ENCODE measurements around the gene TNFRSF25.
"Not testable (repeated sequence)": the region's sequence is repeated elsewhere in the genome, so short reads cannot be mapped to it uniquely, and the experiment has no call there.

Gene TNFRSF25

DNA sequence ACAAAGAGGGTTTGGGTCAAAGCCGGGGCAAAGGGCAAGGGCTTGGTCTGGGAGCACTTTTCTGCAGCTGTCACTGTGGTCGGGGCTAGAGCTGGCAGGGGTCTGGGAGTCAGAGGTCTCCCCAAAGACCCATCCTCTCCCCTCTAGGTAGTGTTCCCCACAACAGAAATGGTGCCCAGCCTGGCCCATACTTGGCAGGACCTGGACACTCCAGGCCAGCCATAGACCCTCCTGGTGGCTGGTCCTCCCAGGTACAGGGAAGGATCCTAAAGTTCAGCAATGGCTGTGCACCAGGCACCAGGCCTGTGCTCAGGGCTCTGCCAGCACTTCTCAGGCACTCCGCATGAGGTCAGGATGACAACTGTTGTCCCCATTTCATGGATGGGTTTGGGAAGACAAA is 30.4 kb downstream of the TNFRSF25 start:
- DNase-seq (ENCODE audit: low read depth): no peak

GRCh38 chr1:6435129-6435528 is 30.8 kb downstream of the TNFRSF25 start:
- no peak for DNase-seq (ENCODE audit: low read depth)

DNA sequence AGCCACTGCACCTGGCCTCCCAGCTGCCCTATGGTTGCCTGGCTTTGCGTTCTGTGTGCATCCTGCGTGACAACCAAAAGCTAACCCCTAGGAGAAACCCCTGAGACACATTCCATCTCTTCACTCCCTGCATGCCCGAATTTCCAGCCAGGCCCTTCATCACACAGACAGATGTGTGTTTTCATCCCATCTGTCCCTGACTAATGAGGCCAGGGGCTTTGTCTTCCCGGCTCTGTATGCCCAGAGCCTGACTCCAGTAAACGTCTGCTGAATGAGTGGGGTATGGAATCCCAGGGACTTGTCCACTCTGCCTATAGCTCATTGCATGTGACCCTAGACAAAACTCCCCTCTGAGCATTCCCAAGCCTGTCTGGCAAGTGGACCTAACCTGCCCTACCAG is 31.8 kb downstream of the TNFRSF25 start:
- DNase-seq (ENCODE audit: low read depth): no peak

DNA sequence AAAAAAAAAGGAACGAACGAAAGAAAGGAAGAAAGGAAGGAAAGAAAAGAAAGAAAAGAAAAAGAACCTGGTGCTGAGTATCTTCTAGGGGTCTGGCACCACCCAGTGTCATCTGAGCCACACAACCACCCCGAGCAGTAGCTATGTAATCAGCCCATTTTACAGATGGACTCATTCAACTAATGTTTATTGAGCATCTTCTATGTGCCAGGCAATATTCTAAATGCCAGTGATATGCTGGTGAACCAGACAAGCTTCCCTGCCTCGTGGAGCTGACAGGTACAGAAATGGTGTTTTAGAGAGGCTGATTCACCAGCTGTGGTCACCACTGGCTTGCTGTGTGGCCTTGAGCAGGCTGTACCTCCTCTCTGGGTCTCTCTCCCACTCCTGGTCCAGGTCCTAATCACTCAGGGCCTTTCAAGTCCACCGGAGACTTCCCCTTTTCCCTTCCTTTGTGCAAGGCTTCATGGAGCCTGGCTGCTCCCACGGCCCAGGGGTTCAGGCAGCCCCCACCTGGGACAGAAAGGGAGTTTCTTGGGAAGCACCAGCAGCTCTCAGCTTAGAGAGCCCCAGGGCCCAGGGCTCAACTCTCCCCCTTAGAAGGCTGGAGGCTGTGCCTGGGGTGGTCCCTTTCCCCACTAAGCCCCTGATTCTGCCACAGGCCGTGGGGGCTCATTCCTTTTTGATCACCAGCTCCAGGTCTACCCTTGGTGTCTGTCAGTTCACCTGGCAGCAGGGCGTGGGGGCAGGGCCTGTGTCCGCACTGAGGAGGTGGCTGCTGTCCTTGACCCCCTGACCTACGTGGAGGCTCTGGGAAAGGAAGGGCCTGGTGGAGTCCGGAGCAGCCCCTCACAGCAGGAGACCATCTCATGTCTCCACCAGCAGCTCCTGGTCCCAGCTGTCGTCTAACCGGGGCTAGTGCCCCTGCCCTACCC is 34.1 kb downstream of the TNFRSF25 start:
- DNase-seq (ENCODE audit: low read depth): not testable (repeated sequence)

DNA sequence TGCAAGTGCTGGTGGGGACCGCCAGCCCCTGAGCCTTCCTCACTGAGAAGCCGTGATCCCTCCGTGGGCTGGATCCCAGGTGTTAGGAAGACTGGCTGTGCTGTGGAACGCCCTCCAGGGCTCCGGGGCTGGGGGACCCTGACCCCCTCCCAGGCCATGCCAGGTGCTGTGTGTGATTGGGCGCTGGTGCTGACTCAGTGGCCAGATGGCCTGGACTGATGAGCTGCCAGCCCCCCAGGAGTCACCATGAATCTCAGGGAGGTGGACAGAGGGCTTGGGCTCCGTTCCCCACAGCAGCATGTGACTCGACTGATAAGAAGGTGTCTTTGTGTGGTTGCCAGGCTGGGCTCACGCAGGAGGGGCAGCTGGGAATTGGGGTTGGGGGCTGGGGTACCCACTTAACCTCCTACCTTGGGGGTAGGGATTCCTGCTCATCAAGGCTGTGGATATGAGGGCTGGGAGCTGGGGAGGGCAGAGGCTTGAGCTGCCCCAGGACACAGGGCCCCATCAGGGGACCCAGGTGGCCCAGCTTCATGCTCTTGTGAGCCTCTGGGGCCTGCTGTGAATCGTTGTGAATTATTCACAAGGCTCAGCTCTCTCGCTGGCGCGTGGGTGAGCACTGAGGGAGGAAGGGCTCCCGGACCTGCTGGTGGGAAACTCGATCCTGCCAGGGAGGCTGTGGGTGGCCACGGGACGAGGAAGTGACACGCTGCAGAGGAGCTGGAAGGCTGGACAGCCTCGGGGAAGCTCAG is 36.1 kb downstream of the TNFRSF25 start:
- DNase-seq (ENCODE audit: low read depth): not testable (repeated sequence)

DNA sequence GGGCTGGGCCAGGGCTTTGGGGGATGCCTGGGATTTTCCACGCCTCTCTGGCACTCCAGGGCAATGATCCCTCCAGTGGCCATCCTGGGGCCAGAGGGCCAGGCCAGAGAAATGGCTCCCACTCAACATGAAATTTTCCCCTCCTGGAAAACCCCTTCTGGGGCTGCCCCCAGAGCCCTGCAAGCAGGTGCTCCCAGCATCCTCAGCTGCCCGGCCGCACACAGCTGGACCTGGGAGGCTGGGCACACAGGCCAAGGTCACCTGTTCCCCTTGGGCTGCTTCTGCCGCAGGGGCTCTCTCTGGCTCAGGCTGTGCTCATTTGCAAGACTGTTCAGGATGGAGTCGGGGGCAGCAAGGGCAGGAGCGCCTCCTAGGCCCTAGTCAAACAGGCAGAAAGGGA is 37.5 kb downstream of the TNFRSF25 start:
- DNase-seq (ENCODE audit: low read depth): not testable (repeated sequence)

DNA sequence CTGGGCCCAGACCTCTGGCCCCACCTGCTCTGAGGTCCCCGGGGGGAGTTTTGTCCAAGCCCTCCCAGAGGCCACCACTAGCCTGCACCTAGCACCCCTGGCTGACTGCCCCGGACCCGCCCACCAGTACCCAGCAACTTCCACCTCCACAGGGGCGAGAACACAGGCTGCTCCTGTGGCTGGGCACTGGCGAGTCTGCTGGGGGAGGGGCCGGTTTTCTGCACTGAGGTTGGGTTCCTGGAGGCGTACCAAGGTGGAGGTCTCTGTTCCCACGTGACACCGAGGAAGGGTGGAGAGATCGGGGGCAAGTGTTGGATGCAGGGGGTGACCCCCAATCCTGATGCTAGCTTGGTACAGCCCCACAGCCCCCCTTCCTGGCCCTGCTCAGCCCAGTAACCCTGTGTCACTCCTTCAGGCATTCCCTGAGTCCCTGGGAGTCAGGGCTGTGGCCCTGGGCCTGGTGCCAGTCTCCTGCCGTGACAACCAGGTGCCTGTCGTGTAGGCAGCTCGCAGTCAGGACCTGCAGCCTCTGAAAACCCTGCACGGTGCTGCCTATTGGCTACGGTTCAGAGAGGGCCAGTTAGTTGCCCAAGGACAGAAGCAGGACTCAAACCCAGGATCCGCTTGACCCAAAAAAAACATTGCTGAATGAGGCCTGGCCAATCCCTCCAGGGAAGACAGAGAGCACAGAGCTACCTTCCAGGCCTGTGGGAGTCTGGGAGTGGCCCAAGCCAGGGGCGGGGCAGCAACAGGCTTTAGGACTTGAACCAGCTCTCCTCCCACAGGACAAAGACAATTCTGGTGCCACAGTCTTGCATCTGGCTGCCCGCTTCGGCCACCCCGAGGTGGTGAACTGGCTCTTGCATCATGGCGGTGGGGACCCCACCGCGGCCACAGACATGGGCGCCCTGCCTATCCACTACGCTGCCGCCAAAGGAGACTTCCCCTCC is 38.3 kb downstream of the TNFRSF25 start:
- no peak for DNase-seq (ENCODE audit: low read depth)

DNA sequence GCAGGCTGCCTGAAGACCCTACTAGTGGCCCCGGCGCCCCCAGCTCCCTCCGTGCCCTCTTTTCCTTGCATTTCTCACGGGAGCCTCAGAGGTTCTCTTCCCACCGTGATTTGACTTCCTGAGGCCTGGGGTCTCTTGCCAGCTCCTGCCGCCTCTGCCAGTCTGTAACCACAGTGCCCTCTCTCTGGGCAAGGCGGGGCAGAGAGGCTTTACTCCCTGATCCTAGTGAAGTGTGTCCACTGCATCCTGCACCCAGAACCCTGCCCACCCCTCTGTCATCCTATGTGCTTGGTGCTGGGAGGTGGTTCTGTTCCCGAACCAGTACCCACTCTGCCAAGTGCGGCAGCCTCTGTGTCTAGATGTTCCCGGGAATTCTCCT is 39.0 kb downstream of the TNFRSF25 start:
- no peak for DNase-seq (ENCODE audit: low read depth)

DNA sequence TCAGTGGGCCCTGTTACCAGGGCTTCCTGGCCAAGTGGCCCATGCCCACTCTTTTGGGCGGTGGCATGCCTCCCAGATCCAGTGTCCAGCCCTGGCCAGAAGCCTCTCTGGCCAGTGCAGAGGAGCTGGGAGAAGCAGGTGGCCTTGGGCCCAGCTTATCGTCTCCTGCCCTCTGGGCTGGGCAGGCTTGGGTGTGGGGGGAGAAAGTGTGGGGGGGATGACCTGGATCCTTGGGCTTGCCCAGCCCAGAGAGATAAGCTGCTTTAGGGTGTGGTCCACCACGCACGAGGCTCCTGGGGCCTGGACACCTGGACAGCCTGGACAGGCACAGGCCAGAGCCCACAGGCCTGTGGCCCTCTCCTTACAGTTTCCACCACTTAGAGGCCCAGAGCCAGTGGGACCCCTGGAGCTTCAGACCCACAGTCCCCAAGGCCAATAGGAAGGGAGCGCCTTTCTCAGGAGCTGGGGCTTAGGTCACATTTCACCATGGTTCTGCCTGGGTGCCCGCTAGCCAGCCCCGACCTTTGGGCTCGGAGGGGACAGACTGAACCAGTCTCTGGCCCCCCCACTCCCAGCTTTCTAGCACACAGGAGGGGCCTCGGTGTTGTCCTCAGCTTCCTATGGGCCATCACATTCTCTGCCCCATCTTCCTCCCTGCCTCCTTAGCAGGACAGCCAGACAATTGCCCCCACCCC is 39.5 kb downstream of the TNFRSF25 start:
- no peak for DNase-seq (ENCODE audit: low read depth)

DNA sequence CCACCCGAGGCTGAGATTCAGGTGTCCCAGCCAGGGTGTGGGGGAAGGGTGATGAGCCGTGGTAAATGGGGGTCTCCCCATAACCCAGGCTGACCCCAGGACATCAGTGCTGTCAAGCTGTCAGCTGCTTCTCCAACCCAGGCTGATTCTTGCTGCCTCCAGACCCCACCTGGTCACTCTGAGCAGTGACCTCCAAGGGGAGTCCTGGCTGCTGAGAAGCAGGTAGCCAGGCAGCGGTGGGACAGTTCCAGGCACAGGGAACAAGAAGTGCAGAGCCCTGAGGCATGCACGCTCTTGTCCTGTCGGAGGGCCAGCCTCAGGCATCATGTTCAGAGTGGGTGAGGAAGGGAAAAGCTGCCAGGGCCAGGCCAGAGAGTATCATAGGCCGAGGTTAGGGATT is 40.3 kb downstream of the TNFRSF25 start:
- DNase-seq (ENCODE audit: low read depth): no peak

- no peak for DNase-seq (ENCODE audit: low read depth)
Observed at GRCh38 chr1:6424619-6425593, 41.1 kb downstream of the TNFRSF25 start, which contains the start of gene ESPN. TSS of gene ESPN (plus strand) at chr1:6424776. CDS start at chr1:6424956, 180 bp downstream.

- DNase-seq (ENCODE audit: low read depth): no peak
Observed at GRCh38 chr1:6424000-6424565, 41.9 kb downstream of the TNFRSF25 start.

DNA sequence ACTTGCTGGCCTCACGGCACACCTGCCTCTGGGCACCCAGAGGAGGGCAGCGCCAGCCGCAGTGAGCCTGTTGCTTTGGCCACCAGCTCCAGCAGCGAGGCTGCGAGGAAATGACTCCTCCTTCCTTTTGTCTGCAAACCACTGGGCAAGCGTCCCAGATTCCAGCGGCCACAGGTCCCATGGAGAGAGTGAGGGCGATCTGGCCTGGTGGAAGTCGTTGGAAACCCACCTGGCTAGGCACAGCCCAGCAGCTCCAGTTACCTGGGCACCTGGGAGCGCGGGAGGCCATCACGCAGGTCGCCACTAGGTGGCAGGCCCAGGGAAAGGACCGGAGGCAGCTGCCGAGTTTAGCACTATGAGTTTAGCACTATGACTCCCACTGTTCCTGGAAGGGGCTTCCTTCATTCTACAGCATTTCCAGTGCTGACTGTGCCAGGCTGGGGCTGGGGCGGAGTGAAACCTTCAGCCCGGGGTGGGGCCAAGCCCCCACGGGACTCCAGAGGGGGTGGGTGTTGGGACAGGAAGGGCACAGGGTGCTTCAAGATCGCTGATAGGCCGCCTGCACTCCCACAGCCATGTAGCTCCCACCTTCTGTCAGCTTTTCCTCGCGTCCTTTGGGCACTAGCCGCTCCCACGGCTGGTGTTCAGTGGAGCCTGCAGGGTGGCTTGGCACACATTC is 42.5 kb downstream of the TNFRSF25 start:
- no peak for DNase-seq (ENCODE audit: low read depth)

DNA sequence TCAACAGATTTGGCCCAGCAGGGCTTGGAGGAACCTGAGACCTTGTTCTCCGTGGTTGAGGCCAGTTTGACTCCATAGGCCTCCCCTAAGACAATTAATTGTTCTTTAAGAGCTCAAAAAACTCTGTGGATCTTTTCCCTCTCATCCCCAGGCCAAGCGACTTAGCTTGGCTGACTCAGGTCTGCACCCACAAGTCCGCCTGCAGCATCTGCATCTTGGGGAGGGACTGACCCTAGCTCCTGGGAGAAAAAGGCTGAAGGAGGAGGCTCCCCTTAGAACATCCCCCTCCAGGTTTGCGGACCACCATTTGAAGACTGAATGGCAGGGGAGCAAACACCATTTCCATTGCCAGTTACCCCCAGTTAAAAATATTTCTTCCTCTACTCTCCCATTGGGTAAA is 44.7 kb downstream of the TNFRSF25 start:
- no peak for DNase-seq (ENCODE audit: low read depth)

GRCh38 chr1:6420454-6421042 is 45.4 kb downstream of the TNFRSF25 start:
- no peak for DNase-seq (ENCODE audit: low read depth)

- no peak for DNase-seq (ENCODE audit: low read depth)
Observed at GRCh38 chr1:6419804-6420453, 46.0 kb downstream of the TNFRSF25 start, which contains the start of gene HES2. TSS of gene HES2 (minus strand) at chr1:6419919. CDS start at chr1:6419820, 99 bp downstream.

DNA sequence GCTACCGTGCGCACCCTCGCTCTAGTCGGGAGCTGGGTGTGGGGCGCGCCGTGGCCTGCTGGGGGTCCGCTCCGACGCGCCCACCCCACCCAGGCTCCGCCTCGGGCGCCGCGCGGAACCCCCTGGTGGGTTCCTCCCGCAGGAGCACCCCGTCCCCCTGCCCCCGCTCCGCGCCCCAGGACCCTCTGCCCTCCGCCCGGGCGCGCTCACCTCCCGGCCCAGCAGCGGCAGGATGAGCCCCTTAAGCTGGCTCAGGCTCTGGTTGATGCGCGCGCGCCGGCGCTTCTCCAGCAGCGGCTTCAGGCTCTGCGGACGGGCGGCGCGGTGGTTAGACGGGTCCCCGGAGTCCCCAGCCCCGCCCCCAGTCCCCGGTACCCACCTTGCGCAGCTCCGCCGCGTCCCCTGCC is 46.6 kb downstream of the TNFRSF25 start:
- DNase-seq (ENCODE audit: low read depth): no peak

Measured in fibroblast of gingiva (primary cell).